T follicular helper cell (primary cell): ENCODE data around the gene CDC25B.
"Not testable (repeated sequence)": the region's sequence is repeated elsewhere in the genome, so short reads cannot be mapped to it uniquely, and the experiment has no call there.

ENCODE experiments used
- DNase-seq: peaks from one replicate; pipeline ENCODE4 v3.0.0-alpha.2; 2020; ENCODE audit warnings: low read depth

The CDC25B gene

GRCh38 chr20:3828798-3829197 lies 32.7 kb downstream of the CDC25B start:
- DNase-seq: no peak

- not testable (repeated sequence) for DNase-seq
These were observed 33.8 kb downstream of the CDC25B start for GRCh38 chr20:3829891-3830290.

GRCh38 chr20:3836132-3836531 lies 40.0 kb downstream of the CDC25B start:
- DNase-seq: no peak

- no peak for DNase-seq
These were observed 43.2 kb downstream of the CDC25B start for GRCh38 chr20:3839328-3839727.

GRCh38 chr20:3840201-3840600 lies 44.1 kb downstream of the CDC25B start:
- not testable (repeated sequence) for DNase-seq

- DNase-seq: no peak
These were observed 46.3 kb downstream of the CDC25B start for GRCh38 chr20:3842348-3842930.

GRCh38 chr20:3843490-3843889 lies 47.4 kb downstream of the CDC25B start:
- no peak for DNase-seq

GRCh38 chr20:3843990-3844619 lies 48.0 kb downstream of the CDC25B start:
- DNase-seq: not testable (repeated sequence)

GRCh38 chr20:3846378-3846739 lies 50.2 kb downstream of the CDC25B start:
- DNase-seq: no peak

- DNase-seq: peak; percentile 69
These were observed 50.8 kb downstream of the CDC25B start, which contains the start of gene MAVS for GRCh38 chr20:3846740-3847428. MAVS (plus strand) TSS chr20:3846834; CDS start chr20:3854625, 7,791 bp downstream.

GRCh38 chr20:3847429-3847940 lies 51.4 kb downstream of the CDC25B start:
- DNase-seq: no peak

- DNase-seq: no peak
These were observed 52.5 kb downstream of the CDC25B start for GRCh38 chr20:3848565-3848964.

GRCh38 chr20:3854462-3854871 lies 58.4 kb downstream of the CDC25B start:
- DNase-seq: no peak
